Hematopoietic multipotent progenitor cell treated with erythropoietin and hydrocortisone succinate and interleukin-3 and kit ligand, for 17 days (in vitro differentiated cells): ENCODE measurements around the gene MYH13.

ENCODE experiments used
- DNase-seq: peaks from one replicate; pipeline ENCODE4 v3.0.0-alpha.2; 2015; ENCODE audit warnings: low spot score

The MYH13 gene

GRCh38 chr17:10344816-10345215, 28.0 kb downstream of the MYH13 start:
- no peak for DNase-seq

DNA sequence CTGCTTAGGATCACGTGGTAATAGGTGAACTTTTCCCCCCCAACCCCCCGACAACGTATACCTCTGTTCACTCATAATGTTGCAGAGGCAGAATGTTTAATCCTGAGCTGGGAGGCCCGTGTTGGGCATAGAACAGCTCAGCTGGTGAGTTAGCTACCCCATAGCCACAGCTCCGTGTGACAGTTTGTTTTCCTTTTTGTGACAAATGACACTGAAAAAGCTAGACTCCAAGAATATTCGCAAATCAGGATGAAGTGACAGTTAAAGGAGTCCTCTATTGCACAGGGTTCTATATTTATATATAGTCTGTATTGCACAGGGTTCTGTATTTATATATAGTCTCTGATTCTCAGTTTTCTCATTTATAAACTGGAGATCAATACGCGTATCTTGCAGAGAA, 33.8 kb downstream of the MYH13 start:
- no peak for DNase-seq

- no peak for DNase-seq
Observed at GRCh38 chr17:10337976-10338375, 34.8 kb downstream of the MYH13 start.

DNA sequence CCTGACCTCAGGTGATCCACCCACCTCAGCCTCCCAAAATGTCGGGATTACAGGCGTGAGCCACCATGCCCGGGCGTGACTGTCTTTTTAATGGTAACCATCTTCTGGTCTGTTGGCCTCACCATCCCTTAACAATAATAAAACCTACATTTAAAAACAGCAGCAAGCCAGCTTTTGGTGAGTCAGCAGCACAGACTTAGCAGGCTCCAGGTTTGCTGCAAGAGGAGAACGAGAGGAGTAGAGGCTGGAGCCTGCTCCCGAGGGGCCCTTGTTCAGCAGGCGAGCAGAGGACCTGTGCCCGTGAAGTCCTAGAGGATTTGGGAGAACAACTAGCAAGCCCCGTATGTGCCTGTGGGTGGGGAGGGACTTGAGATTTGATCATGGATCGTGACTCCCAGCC, 35.7 kb downstream of the MYH13 start:
- no peak for DNase-seq

DNA sequence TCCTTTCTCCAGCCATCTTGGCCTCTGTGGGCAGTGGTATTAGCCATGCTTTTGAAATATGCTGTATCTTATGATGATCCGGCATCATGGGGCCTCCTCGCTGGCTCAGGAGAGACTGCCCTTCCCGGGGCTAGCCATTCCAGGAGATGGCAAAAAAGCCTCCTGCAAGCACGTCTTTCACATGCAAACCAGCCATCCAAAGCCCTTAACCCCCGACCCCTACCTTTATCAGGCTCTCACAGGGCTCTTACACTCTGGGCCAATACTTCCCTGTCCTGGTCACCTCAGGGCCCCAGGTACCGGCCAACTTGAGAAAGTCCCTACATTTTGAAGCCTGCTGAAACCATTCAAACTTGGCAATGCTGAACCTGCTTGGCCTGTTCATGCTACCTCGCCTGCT, 36.4 kb downstream of the MYH13 start:
- no peak for DNase-seq

GRCh38 chr17:10332515-10332914, 40.3 kb downstream of the MYH13 start:
- DNase-seq: no peak

- no peak for DNase-seq
Observed at GRCh38 chr17:10328971-10329923, 43.6 kb downstream of the MYH13 start.

GRCh38 chr17:10328206-10328605, 44.6 kb downstream of the MYH13 start:
- no peak for DNase-seq

GRCh38 chr17:10327640-10328039, 45.2 kb downstream of the MYH13 start:
- DNase-seq: peak; percentile 65

GRCh38 chr17:10325031-10325695, 47.6 kb downstream of the MYH13 start:
- no peak for DNase-seq

- DNase-seq: no peak
Observed at GRCh38 chr17:10323812-10324610, 48.8 kb downstream of the MYH13 start.

DNA sequence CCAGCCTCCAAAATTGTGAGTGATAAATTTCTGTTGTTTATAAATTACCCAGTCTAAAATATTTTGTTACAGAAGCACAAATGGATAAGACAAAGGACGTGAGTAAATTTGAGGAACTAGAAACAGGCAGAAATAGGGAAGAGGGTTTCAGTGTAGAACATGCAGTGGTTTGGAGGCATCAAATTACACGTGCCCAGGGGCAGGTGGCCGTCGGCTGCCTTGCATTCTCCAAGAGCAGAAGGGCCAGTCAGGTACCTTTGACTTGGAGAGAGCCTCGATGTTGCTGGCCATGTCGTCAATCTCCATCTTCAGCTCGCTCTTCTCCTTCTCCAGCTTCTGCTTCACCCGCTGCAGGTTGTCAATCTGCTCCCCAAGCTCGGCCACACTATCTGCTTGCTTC, 54.3 kb downstream of the MYH13 start:
- DNase-seq: no peak

DNA sequence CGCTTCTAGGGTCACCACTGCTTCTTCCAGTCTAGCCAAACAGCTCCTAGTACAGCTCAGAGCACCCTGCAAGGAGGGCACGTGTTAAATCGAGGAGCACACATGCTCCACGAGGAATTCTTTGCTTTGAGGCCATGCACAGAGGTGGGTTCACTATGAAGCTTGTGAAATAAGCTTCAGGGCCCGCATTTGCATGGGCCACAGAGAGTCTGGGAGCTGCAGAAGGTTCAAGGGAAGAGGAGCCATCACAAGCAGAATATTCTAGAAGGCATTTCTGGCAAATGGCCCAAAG, 55.3 kb downstream of the MYH13 start:
- DNase-seq: no peak

DNA sequence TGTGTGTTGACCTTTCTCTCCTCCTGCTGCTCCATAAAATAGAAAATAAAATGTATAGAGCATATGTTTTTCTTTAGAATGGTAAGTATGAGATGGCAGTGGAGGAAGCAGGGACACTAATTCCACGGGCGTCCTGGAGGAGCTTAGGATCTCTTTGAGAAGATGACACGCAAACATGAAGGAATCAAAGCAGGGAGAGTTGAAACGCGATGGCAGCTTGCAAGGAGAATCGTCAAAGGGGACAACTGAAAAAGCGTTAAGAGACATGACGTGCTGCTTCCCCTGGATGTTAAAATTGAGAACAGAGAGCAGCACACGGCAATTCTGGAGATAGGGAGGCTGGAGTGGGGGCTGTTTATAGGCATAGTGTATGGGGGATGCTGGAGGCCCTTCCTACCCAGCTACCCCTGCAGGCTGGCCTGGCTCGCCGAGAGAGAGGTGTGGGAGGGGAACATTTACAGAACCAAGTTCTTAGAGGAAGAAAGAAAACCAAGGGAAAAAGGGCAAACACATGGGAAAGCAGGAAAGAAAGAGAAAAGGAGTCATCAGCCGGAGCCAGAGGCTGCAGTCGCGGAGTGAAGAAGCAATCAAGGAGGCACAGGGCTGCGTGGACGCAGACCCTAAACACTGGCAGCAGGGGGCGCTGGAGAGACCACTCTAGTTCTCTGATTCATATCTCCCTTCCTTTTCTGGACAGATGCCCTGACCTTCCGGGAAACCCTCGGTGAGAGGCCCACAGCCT, 55.8 kb downstream of the MYH13 start:
- peak; percentile 64 for DNase-seq

DNA sequence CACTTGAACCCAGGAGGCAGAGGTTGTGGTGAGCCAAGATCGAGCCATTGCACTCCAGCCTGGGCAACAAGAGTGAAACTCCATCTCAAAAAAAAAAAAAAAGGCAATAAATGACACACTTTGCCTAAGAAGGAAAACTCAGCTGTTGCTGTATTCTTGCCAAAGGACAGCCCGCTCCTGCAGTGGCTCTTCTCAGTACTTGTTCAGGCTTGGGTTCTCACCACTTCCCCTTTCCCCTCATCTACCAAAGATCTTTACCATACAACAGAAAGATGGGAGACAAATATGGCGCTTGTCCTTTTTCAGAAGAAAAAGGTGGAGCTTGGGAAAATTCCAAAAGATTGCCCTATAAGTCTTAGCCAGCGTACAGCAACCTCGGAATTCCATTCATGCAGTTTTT, 58.5 kb downstream of the MYH13 start:
- no peak for DNase-seq

DNA sequence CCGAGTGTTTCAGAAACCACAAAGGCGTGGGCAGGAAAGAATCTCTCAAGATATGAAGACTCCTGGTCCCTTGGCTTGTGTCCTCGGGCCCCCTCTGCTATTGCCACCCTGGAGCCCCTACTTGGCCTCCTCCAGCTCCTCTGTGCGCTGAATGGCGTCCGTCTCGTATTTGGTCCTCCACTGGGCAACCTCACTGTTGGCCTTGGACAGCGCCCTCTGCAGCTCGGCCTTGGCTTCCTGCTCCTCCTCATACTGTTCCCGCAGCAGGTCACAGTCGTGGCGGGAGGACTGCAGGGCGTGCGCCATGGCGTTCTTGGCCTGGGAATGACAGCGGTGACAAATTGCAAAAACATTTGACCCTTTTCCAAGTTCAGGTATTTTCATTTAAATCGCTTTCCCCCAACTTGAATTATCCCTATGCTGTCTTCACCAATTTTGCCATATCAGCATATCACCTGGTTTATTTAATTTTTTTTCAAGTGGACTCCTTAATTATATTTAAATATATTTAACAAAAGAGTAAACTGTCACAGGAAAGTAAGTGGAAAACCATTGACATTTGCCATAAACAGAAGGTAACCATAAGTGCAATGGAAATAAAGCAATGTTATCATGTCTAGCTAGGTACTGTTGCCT, 59.7 kb downstream of the MYH13 start:
- no peak for DNase-seq

DNA sequence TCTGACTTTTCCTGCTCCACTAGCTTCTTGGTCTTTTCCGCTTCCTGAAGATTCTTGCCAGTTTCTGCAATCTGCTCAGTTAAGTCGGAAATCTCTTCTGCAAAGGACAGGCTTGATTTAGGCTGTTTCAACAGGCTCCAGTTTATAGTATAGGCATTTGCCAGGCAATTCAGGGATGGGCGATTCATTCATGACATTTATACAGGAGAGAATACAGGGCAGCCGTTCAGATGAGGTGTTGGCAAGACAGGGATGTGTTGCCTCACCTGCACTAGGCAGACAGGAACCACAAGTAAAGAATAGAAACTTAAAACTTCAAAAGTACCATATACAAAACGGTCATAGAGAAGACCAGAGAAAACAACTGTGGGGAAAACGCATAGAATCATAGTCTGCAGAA, 61.7 kb downstream of the MYH13 start:
- no peak for DNase-seq

DNA sequence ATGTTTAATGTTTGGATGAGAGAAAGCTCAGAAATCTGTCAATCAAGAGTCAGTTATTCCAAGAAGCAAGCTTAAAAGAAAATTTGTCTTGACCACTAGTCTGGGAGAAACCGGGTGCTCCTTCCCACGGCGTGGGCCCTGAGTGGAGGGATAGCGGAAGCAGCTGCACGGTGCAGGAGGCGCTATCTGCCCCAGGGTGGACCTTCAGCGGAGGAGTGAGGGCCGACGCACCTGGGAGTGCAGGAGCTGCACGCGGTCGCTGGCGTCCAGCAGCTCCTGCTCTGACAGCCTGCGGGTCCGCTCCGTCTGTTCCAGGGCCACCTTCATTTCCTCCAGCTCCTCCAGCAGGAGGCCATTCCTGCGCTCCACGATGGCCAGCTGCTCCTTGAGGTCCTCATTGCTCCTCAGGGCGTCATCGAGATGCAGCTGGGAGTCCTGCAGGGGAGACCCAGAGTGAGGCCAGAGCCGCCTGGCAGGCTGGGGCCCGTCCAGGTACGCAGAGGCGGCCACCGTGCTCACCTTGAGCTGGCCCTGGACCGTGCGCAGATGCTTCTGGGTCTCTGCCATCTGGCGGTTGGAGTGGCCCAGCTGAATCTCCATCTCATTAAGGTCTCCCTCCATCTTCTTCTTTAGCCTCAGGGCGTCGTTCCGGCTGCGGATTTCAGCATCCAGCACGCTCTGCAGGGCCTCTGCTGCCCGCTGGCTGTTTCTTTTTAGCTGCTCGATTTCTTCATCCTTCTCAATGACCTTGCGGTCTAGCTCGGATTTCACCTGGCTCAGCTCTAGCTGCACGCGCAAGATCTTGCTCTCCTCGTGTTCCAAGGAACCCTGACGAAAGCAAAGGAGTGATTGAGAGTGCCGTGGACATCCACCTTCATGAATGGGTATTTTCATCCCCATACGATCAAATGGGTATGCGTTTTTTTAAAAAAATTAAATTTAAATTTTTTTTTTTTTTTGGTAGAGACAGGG, 63.5 kb downstream of the MYH13 start:
- DNase-seq: no peak

DNA sequence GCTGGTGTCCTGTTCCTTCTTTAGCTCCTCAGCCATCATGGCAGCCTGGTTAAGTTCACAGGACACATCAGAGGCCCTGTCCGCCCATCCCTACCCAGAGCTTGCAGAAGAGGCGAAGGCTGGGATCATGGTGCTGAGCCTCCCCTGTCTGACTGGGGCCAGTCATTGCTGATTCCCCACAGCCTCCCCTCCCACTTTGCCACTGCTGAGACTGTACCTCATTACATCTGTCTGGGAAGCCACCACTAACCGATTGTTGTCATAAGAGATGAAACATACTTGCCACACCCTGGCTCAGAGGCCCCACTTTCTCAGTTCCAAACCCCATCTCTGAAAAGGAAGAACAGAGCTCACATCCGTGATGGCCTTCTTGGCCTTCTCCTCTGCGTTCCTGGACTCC, 66.2 kb downstream of the MYH13 start:
- DNase-seq: no peak

DNA sequence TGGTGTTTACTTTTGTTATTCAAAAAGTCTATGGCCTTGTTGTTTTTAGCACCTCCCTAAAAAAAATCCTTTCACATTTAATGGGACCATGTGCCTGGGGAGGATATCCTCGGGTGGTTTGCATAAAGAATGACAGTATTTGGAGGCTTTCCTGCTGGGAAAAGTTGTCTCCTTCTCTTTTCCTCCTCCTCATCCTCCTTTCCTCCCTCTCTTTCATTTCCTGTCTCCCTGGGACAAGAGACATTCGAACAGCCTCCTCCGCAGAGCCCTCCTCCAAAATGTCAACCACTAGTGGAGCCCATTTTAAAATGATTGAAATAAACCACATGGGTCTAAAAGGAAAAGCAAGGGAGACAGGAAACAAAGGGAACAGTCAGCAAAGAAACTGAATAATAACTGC, 67.4 kb downstream of the MYH13 start:
- DNase-seq: no peak
